Type B pancreatic cell (in vitro differentiated cells): ENCODE measurements around the gene ATXN7L3. TPM values are rescaled to one million over a fixed set of nuclear protein-coding genes. Genes with fewer than 3 reads are reported as not detected.

Source experiments
- DNase-seq: peaks from one replicate; pipeline ENCODE4 v3.0.0; 2021; ENCODE audit warnings: mixed read lengths; ENCODE audit not compliant: unreplicated experiment; ENCODE audit errors: extremely low spot score
- H3K27ac Mint-ChIP-seq: 2 replicates; pipeline ENCODE4 v1.8.0; 2021; ENCODE audit warnings: mild to moderate bottlenecking, mixed read lengths
- H3K27me3 Mint-ChIP-seq: 2 replicates; pipeline ENCODE4 v1.8.0; 2021; ENCODE audit warnings: mixed read lengths
- H3K36me3 Mint-ChIP-seq: 2 replicates; pipeline ENCODE4 v1.8.0; 2021; ENCODE audit warnings: mixed read lengths
- H3K4me1 Mint-ChIP-seq: one replicate; pipeline ENCODE4 v1.8.0; 2021; ENCODE audit warnings: mixed read lengths; ENCODE audit not compliant: unreplicated experiment
- H3K4me3 Mint-ChIP-seq: 2 replicates; pipeline ENCODE4 v1.8.0; 2021; ENCODE audit warnings: mild to moderate bottlenecking, mixed read lengths
- H3K9me3 Mint-ChIP-seq: 2 replicates; pipeline ENCODE4 v1.8.0; 2021; ENCODE audit warnings: mixed read lengths
- total RNA-seq: library from RNA; stranded (reverse); gene quantifications from 2 replicates; pipeline ENCODE4 v1.2.1, GENCODE V29; 2021; ENCODE audit warnings: low replicate concordance
- TF ChIP-seq, protein P1 (sequence below): fragments of 200-600 bp; sonication (generic); conservative IDR thresholded peaks from 2 replicates; pipeline ENCODE4 v1.5.0; 2021; ENCODE audit warnings: antibody characterized with exemption, mild to moderate bottlenecking

Gene ATXN7L3
- total RNA-seq, 1 donor from 2014 or later: 96.7 TPM

DNA sequence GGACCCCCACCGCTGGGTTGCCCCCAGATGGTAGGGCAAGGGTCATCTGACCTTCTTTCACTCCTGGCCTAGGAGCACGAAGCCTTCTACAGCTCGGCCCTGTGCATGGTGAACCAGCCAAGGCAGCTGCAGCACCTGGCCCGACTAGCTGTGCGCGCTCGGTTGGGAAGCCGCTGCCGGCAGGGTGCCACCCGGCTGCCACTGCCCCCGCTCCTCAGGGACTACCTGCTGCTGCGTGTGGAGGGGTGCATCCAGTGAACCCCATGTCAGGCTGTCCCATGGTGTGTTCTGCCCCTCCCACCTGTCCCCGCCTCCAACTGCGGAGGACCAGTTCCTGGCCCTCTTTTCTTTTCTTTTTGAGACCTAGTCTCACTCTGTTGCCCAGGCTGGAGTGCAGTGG is 21.6 kb downstream of the ATXN7L3 start:
- Mint-ChIP-seq H3K4me1 (no peaks in the 10 kb centered on the region), H3K36me3 (peaks cover 12% of the 10 kb centered on the region), H3K27me3 (no peaks in the 10 kb centered on the region), H3K9me3 (no peaks in the 10 kb centered on the region), H3K27ac (no peak overlapping the region), H3K4me3 (no peak overlapping the region)
- no peak for DNase-seq
- TF ChIP-seq, protein P1, sequence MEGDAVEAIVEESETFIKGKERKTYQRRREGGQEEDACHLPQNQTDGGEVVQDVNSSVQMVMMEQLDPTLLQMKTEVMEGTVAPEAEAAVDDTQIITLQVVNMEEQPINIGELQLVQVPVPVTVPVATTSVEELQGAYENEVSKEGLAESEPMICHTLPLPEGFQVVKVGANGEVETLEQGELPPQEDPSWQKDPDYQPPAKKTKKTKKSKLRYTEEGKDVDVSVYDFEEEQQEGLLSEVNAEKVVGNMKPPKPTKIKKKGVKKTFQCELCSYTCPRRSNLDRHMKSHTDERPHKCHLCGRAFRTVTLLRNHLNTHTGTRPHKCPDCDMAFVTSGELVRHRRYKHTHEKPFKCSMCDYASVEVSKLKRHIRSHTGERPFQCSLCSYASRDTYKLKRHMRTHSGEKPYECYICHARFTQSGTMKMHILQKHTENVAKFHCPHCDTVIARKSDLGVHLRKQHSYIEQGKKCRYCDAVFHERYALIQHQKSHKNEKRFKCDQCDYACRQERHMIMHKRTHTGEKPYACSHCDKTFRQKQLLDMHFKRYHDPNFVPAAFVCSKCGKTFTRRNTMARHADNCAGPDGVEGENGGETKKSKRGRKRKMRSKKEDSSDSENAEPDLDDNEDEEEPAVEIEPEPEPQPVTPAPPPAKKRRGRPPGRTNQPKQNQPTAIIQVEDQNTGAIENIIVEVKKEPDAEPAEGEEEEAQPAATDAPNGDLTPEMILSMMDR: no peak

DNA sequence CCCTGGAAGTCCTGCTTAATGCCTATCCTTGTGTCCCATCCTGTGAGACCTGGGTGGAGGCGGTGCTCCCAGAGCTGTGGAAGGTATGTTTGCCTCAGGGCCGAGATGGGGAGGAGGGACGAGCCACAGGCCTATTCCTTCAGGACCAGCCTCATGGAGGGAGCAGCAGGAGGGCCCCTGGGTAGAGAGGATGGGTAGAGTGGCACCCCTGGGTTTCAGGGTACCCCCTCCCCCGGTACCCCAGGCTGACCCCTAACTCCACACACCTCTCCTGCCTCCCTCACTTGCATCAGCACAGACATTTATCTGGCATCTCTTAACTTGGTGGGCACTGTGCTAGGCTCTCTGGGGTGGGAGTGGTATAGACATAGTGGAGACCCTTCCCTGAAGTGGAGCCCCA is 22.0 kb downstream of the ATXN7L3 start:
- Mint-ChIP-seq H3K27ac (no peak overlapping the region), H3K27me3 (no peaks in the 10 kb centered on the region), H3K4me3 (no peak overlapping the region), H3K36me3 (peaks cover 12% of the 10 kb centered on the region), H3K9me3 (no peaks in the 10 kb centered on the region), H3K4me1 (no peaks in the 10 kb centered on the region)
- TF ChIP-seq, protein P1: no peak
- DNase-seq: no peak

DNA sequence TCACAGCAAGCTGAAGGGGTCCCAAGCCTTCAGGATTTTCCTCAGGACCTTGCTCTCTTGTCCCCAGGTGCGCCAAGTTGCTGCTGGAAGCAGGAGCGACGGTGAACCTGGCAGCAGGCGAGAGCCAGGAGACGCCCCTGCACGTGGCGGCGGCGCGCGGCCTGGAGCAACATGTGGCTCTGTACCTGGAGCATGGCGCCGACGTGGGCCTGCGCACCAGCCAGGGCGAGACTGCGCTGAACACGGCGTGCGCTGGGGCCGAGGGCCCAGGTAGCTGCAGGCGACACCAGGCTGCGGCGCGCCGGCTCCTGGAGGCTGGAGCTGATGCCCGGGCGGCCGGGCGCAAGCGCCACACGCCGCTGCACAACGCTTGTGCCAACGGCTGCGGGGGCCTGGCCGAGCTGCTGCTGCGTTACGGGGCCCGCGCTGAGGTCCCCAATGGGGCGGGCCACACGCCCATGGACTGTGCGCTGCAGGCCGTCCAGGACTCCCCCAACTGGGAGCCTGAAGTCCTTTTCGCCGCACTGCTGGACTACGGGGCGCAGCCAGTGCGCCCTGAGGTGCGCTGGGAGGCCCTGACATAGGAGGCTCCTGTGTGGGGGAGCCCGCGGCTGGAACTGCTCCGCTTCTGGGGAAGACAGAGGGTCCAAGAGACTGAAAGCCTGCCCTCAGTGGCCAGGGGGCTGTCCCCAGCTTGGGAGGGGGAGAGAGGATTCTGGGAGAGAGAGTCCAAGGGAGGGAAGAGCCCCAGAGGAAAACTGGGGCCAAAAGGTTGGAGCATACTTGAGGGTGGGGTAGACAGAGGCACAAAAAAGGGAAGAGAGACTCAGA is 22.8 kb downstream of the ATXN7L3 start:
- Mint-ChIP-seq H3K27me3 (no peaks in the 10 kb centered on the region), H3K27ac (no peak overlapping the region), H3K4me1 (peaks cover 3% of the 10 kb centered on the region), H3K9me3 (no peaks in the 10 kb centered on the region), H3K4me3 (no peak overlapping the region), H3K36me3 (peaks cover 9% of the 10 kb centered on the region)
- DNase-seq: no peak
- TF ChIP-seq, protein P1: no peak

DNA sequence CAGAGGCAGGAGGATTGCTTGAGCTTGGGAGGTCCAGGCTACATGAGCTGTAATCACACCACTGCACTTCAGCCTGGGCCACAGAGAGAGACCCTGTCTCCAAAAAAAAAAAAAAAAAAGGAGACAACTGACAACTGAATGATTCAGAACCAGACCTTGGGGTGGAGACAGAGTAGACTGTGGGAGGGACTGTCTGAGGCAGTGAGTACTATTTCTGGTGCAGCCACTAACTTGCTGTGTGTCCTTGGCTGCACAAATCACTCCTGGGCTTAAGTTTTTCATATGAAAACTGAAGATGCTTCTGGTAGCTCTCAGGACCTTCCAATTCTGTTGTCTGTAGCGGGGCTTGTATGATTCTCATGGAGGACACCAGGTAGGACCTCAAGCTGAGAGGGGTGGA is 23.4 kb downstream of the ATXN7L3 start:
- no peak overlapping the region for H3K4me3 Mint-ChIP-seq

DNA sequence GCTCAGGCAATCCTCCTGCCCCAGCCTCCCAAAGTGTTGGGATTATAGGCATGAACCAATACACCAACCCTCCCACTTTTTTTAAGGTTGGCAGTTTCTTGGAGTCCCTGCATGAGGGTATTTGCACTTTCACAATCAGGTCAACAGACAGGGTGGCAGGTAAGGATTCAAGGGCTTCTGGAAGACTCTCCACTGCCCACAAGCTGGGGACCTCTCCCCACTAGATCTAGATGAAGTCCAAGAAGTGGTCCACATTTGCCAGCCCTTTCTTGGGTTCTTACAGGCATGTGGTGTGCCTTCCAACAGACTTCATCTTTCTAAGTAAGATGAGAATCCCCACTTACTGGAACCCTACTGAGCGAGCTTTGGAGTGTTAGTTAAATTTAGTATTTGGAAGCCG is 25.3 kb downstream of the ATXN7L3 start:
- H3K27ac Mint-ChIP-seq: no peak overlapping the region
- no peaks in the 10 kb centered on the region for H3K9me3 Mint-ChIP-seq
- no peak for DNase-seq
- no peaks in the 10 kb centered on the region for H3K27me3 Mint-ChIP-seq
- H3K4me1 Mint-ChIP-seq: peaks cover 9% of the 10 kb centered on the region
- TF ChIP-seq, protein P1: no peak
- H3K36me3 Mint-ChIP-seq: peaks cover 4% of the 10 kb centered on the region
- H3K4me3 Mint-ChIP-seq: no peak overlapping the region

More for the DNA sequence above, 23.4 kb downstream of the ATXN7L3 start:
- Mint-ChIP-seq H3K27ac (no peak overlapping the region), H3K9me3 (no peaks in the 10 kb centered on the region), H3K4me1 (peaks cover 4% of the 10 kb centered on the region), H3K36me3 (peaks cover 4% of the 10 kb centered on the region), H3K27me3 (no peaks in the 10 kb centered on the region)
- no peak for DNase-seq
- TF ChIP-seq, protein P1: no peak
